ENCODE results near the gene ANKRD27. TPM values are rescaled to one million over a fixed set of nuclear protein-coding genes. Genes with fewer than 3 reads are reported as not detected.
"Not testable (repeated sequence)": the region's sequence is repeated elsewhere in the genome, so short reads cannot be mapped to it uniquely, and the experiment has no call there.

The ANKRD27 gene
- total RNA-seq, 1 experiment from 2014 or later: 33.8 TPM

DNA sequence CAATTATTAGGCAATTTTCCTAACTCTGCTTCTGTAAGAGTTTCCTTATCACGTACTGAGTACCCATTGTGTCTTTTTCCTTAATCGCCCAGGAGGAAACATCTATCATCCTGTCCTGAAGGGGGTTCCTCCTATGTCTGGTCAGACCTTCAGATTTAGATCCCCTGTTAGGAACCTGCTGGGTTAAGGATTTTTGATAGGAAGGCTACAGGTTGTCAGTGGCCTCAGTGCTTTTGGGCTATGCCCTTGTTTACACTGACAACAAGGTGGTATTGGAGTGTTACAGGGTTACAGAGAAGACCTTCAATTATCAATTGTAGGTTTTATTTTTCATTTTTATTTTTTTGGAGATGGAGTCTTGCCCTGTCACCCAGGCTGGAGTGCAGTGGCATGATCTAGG is 19.9 kb upstream of the ANKRD27 start:
- not testable (repeated sequence) for H3K27ac ChIP-seq; H3K27me3 ChIP-seq; DNase-seq; H3K4me1 ChIP-seq; H3K4me3 ChIP-seq; H3K9me3 ChIP-seq (replicated peaks)
- H3K36me3 ChIP-seq: peaks cover 25% of the 10 kb centered on the region

DNA sequence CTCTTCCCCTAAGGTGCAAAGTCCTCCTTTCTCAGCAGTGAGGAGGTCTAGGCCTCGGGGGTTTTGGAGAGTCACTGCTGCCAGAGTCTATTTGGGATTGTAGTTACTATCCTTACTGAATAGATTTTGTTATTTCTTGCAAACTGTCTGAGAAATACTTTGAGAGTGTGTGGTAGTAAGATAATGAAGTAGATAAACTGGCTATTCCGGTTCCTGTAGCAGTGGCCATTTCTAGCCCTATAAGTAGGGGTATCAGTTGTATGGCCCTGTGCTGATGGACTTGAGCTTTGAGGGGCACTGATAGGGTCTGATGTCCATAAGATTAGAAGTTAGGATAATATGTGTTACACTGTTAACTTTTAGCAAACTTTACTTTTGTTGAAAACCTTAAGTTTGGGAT is 19.3 kb upstream of the ANKRD27 start:
- H3K36me3 ChIP-seq: peaks cover 22% of the 10 kb centered on the region
- H3K27ac ChIP-seq, H3K27me3 ChIP-seq: not testable (repeated sequence)

DNA sequence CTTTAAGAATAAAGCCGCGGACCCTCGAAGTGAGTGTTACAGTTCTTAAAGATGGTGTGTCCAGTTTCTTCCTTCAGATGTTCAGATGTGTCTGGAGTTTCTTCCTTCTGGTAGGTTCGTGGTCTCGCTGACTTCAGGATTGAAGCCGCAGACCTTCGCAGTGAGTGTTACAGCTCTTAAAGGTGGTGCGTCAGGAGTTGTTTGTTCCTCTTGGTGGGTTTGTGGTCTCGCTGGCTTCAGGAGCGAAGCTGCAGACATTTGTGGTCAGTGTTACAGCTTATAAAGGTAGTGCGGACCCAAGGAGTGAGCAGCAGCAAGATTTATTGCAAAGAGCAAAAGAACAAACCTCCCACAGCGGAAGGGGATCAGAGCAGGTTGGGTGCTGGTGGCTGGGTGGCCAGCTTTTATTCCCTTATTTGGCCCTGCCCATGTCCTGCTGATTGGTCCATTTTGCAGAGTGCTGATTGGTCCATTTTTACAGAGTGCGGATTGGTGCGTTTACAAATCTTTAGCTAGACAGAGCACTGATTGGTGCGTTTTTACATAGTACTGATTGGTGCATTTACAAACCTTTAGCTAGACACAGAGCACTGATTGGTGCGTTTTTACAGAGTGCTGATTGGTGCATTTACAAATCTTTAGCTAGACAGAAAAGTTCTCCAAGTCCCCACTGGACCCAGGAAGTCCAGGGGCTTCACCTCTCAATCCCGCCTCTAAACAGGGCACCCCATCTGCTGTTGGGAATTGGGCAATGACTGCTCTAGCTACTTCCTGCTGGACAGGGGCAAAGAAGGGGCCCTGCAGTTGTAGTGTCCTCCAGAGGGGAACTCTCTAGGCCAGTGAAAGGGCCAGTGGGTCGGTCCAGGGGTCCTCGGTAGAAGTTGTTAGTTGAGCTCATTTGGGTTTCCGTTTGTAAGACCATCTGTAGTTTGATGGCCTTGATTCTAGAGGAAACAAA is 18.4 kb upstream of the ANKRD27 start:
- not testable (repeated sequence) for H3K4me1 ChIP-seq; H3K27ac ChIP-seq; H3K27me3 ChIP-seq; H3K9me3 ChIP-seq (replicated peaks)
- Histone ChIP-seq H3K4me3 (peak overlapping the region; percentile 68), H3K36me3 (peaks cover 15% of the 10 kb centered on the region)
- peak; percentile 30 to 38 for DNase-seq

More for the DNA sequence above, 19.3 kb upstream of the ANKRD27 start:
- not testable (repeated sequence) for H3K9me3 ChIP-seq (replicated peaks); DNase-seq; H3K4me3 ChIP-seq; H3K4me1 ChIP-seq

DNA sequence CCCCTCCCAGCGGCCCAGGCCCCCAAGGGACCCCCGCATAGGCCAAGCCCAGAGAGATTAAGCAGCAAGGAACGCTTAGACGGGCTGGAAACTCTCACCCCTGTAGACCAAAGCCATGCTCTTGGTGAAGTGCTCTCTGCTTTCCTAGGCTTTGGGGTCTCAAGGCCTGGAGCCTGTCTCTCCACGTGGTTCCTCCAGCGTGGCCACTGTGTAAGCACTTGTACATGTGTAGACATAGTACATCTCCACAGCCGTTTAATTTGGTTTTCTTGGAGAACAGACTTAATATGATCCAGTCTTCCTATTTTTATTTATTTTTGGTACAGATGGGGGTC is 17.7 kb upstream of the ANKRD27 start:
- no peaks in the 10 kb centered on the region for H3K9me3 ChIP-seq (replicated peaks)
- peak overlapping the region; percentile 60 for H3K27ac ChIP-seq
- peak in 1 of 2 experiments; percentile 37 for DNase-seq
- peak overlapping the region; percentile 68 for H3K4me3 ChIP-seq
- H3K4me1 ChIP-seq: peaks cover 3% of the 10 kb centered on the region
- H3K36me3 ChIP-seq: peaks cover 11% of the 10 kb centered on the region; the same call in 1 of the 2 replicates
- no peaks in the 10 kb centered on the region for H3K27me3 ChIP-seq

DNA sequence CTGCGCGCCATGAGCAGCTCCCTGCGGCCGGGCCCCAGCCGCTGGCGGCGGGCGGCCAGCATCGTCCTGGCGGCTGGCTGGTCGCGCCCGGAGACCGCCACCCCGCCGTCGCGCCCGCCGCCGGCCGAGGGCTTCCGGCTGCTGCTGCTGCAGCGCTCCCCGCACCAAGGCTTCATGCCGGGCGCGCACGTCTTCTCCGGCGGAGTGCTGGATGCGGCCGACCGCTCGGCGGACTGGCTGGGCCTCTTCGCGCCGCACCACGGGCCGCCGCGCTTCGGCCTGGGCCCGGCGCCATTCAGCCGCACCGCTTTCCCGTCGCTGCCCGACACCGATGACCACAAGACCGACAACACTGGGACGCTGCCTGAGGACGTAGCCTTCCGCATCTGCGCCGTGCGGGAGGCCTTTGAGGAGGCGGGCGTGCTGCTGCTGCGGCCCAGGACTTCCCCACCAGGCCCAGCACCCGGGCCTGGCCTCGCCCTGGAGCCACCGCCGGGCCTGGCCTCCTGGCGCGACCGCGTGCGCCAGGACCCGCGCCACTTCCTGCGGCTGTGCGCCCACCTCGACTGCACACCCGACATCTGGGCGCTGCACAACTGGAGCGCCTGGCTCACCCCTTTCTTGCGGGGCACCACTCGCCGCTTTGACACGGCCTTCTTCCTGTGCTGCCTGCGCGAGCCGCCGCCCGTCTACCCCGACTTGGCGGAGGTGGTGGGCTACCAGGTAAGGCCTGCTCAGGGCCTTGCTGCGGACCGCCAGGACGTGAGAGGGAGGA is 17.2 kb upstream of the ANKRD27 start:
- Histone ChIP-seq H3K27ac (peak overlapping the region; percentile 60), H3K27me3 (no peaks in the 10 kb centered on the region), H3K36me3 (peaks cover 7% of the 10 kb centered on the region; the same call in 1 of the 2 replicates), H3K4me1 (peaks cover 3% of the 10 kb centered on the region), H3K9me3 (replicated peaks) (no peaks in the 10 kb centered on the region), H3K4me3 (peak overlapping the region; percentile 68)
- peak; percentile 65 to 67 for DNase-seq

DNA sequence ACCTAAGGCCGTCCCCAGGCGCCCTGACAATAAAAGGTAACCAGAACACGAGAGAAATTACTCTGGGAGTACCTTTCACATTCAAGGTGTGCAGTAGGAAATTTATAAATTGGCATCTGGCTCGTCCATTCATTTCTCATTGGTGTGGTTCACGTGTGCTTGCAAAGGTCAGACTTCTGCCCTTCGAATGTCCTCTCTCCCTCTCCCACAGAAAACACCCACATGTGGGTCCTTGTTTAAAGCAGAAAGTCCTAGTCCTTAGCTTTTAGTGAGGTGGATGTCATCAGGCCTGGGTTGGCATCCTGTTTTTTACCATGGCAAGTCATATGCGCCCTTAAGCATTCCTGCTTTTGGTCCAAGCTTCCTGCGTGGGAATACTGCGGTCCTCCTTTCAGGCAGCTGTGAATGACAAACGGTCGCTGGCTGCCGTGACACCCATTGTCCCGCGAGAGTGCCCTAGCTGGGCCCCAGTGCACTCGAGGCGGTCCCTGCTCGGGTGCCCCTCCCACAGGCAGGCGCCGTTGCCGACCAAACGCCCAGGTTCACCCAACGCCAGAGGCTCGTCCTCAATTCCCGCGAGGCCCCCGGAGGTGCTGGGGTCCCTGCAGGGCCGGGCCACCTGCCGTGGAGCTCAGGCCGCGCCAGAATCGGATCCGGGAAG is 16.4 kb upstream of the ANKRD27 start, which contains the start of gene NUDT19:
Gene NUDT19 (plus strand): TSS at position 531 of the 661 bp plus-strand sequence. CDS start 140 bp downstream, outside the sequence.
- DNase-seq: peak; percentile 91 to 92
- Histone ChIP-seq H3K27ac (peak within 1 kb of the TSS; percentile 60), H3K27me3 (no peaks in the 10 kb centered on the region), H3K36me3 (peaks cover 2% of the 10 kb centered on the region; the same call in 1 of the 2 replicates), H3K9me3 (replicated peaks) (no peaks in the 10 kb centered on the region), H3K4me3 (peak within 1 kb of the TSS; percentile 68), H3K4me1 (peaks cover 3% of the 10 kb centered on the region)

DNA sequence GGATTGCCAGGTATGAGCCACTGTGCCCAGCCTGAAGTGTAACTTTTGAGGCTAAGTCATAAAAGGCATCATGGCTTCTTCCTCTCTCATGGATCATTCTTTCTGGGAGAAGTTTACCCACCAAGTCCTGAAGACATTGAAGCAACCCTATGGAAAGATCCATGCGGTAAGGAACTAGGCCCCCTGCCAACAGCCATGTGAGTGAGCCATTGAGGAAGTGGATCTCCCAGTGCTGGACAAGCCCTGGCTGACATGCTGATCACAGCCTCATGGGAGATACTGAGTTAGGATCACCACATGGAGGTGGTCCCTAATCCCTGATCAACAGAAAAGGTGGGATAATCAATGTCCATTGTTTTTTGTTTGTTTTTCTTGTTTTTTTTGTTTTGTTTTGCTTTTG is 13.3 kb upstream of the ANKRD27 start:
- Histone ChIP-seq H3K4me3 (no peak overlapping the region), H3K36me3 (no peaks in the 10 kb centered on the region), H3K9me3 (replicated peaks) (no peaks in the 10 kb centered on the region), H3K27ac (no peak overlapping the region), H3K4me1 (peaks cover 3% of the 10 kb centered on the region), H3K27me3 (no peaks in the 10 kb centered on the region)
- DNase-seq: no peak

DNA sequence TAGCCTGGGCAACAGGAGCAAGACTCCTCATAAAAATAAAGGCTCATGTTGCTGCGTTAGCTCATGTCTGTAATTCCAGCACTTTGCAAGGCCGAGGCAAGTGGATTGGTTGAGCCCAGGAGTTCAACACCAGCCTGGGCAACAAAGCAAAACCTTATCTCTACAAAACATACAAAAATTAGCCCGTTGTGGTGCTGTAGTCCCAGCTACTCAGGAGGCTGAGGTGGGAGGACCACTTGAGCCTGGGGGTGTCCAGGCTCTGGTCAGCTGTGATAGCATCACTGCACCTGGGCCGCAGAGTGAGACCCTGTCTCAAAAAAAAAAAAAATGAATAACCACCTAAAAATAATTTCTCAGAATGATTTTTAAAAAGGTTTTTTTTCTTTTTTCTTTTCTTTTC is 12.7 kb upstream of the ANKRD27 start:
- Histone ChIP-seq H3K27me3 (no peaks in the 10 kb centered on the region), H3K27ac (no peak overlapping the region), H3K4me3 (no peak overlapping the region), H3K9me3 (replicated peaks) (no peaks in the 10 kb centered on the region), H3K4me1 (peaks cover 3% of the 10 kb centered on the region), H3K36me3 (no peaks in the 10 kb centered on the region)
- DNase-seq: no peak

DNA sequence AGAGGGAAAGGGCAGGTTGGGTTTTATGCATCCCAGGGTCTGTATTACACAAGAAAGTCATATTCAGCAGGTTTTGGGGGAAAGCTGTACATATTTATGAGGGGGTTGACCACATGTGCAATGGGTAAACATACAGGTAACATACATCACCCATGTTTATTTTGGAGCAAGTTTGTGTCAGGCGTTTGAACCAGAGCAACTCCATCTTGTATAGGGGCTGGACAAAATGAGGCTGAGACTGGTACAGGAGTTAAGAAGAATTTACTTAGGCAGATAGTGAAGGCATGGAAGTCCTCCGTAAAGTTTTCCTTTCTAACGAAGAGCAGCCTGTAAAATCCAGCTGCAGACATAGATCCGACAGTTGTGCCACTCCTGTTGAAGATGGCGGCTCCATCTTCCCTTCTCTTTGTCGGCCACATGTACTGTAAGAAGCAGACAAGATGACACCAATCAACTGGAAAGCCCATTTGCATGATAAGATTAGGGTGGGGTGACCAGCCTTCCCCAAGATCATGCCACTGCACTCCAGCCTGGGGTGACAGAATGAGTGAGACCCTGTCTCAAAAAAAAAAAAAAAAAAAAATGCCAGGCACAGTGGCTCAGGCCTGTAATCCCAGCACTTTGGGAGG is 12.0 kb upstream of the ANKRD27 start:
- DNase-seq: no peak
- Histone ChIP-seq H3K4me1 (peaks cover 3% of the 10 kb centered on the region), H3K36me3 (no peaks in the 10 kb centered on the region), H3K9me3 (replicated peaks) (no peaks in the 10 kb centered on the region), H3K4me3 (no peak overlapping the region), H3K27me3 (no peaks in the 10 kb centered on the region), H3K27ac (no peak overlapping the region)

DNA sequence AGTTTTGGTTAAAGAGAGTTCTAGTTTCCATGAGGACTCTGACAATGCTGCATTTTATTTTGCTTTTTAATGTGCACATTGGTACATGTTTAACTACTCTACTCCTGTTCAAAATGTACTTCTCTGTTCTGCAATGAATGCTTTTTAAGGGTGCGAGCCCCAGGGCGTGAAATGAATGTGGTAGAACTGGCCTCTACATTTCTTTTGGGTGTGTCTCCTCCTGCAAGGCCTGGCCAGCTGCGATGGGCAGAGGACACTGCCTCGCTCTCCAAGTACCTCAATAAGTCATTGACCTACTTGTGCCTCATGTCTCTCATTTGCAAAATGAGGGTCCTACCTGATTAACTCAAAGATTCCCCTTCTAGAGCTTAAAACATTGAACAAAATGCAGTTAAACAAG is 7.3 kb upstream of the ANKRD27 start:
- DNase-seq: no peak
- no peaks in the 10 kb centered on the region for H3K9me3 ChIP-seq (replicated peaks)
- no peak overlapping the region for H3K27ac ChIP-seq
- H3K36me3 ChIP-seq: no peaks in the 10 kb centered on the region
- no peak overlapping the region for H3K4me3 ChIP-seq
- peaks cover 9% of the 10 kb centered on the region for H3K4me1 ChIP-seq
- no peaks in the 10 kb centered on the region for H3K27me3 ChIP-seq

DNA sequence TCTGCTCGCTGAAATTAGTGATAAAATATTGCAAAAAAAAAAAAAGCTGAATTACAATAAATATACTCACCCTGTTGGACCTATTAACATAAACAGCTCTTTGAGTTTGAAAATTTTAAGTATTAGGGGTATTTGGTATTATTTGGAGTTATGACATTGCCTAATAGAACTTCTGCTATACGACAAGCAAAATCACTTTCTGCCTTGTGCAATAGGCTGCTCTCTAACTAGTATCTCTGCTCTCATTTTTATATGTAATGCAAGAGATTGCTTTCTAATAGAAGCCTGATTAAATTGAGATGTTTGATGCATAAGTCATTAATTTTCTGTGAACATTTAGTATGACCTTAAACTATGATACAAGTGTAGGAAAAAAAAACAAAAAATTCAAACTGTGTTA is 6.0 kb upstream of the ANKRD27 start:
- no peak overlapping the region for H3K4me3 ChIP-seq

DNA sequence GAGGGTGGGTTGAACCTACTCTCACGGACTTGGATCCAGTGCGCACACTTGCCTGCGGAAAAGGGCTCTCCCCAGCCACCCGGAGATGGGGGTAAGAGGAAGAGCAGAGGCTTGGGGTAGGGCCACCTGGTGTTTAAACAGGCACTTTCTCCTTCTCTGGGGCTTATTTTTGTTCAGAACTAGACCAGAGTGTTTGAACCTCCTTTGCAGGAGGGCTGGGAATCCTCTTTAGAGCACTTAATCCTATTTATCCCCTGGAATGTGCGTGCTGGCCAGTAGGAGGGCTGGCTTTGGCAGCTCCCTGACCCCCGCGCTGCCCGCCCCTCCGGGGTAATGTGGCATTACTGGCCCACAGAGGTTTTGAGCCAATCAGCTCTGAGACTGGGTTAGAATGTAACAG is 2.7 kb upstream of the ANKRD27 start:
- Histone ChIP-seq H3K9me3 (replicated peaks) (no peaks in the 10 kb centered on the region), H3K27me3 (no peaks in the 10 kb centered on the region), H3K4me1 (peaks cover 16% of the 10 kb centered on the region), H3K36me3 (no peaks in the 10 kb centered on the region), H3K4me3 (peak overlapping the region; percentile 19), H3K27ac (no peak overlapping the region)
- peak; percentile 92 to 93 for DNase-seq

More for the DNA sequence above, 6.0 kb upstream of the ANKRD27 start:
- H3K27me3 ChIP-seq: no peaks in the 10 kb centered on the region
- no peaks in the 10 kb centered on the region for H3K36me3 ChIP-seq
- H3K4me1 ChIP-seq: peaks cover 16% of the 10 kb centered on the region
- no peak overlapping the region for H3K27ac ChIP-seq
- H3K9me3 ChIP-seq (replicated peaks): no peaks in the 10 kb centered on the region
- no peak for DNase-seq

DNA sequence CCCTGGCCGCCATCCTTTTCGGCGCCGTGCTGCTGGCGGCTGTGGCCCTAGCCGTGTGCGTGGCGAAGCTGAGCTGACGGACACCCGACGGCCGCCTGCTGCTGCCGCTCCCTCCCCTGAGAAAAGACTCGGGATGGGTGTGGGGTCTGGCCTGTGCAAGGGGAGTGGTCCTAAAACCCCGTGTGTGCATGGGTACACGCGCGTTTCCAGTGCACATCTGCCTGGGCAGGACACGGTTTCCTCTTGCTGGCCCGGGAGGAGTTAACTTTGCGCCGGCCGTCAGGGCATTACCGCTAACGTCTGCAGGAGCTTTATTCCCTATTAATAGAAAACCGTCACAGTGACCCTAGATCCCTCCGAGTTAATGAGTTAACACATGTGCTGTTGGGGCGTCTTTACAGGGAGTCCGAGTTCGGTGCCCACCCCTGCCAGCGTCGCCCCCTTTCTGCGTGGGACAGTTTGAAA is 1.9 kb upstream of the ANKRD27 start:
- H3K9me3 ChIP-seq (replicated peaks): no peaks in the 10 kb centered on the region

DNA sequence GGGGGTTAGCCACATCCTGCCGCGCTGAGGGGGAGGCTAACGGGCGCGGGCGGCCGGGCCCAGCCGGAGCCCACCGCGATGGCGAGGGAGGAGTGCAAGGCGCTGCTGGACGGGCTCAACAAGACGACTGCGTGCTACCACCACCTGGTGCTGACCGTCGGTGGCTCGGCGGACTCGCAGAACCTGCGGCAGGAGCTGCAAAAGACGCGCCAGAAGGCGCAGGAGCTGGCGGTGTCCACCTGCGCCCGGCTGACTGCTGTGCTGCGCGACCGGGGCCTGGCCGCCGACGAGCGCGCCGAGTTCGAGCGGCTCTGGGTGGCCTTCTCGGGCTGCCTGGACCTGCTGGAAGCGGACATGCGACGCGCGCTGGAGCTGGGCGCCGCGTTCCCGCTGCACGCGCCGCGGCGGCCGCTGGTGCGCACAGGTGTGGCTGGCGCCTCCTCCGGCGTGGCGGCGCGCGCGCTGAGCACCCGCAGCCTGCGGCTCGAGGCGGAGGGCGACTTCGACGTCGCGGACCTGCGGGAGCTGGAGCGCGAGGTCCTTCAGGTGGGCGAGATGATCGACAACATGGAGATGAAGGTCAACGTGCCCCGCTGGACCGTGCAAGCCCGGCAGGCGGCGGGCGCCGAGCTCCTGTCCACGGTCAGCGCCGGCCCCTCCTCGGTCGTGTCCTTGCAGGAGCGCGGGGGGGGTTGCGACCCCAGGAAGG is 1.4 kb upstream of the ANKRD27 start:
- no peaks in the 10 kb centered on the region for H3K36me3 ChIP-seq
- peaks cover 16% of the 10 kb centered on the region for H3K4me1 ChIP-seq
- no peak overlapping the region for H3K4me3 ChIP-seq
- H3K27me3 ChIP-seq: no peaks in the 10 kb centered on the region
- no peak overlapping the region for H3K27ac ChIP-seq
- DNase-seq: no peak
- no peaks in the 10 kb centered on the region for H3K9me3 ChIP-seq (replicated peaks)

More for the DNA sequence above, 1.9 kb upstream of the ANKRD27 start:
- H3K36me3 ChIP-seq: no peaks in the 10 kb centered on the region
- H3K27ac ChIP-seq: no peak overlapping the region
- peaks cover 16% of the 10 kb centered on the region for H3K4me1 ChIP-seq
- peak overlapping the region; percentile 19 for H3K4me3 ChIP-seq
- no peaks in the 10 kb centered on the region for H3K27me3 ChIP-seq
- DNase-seq: peak in 1 of 2 experiments; percentile 41
